NCI-H82 treated with DMSO at 0.1 percent for 48 hours (cell line): ENCODE measurements around the gene TM7SF2.

Source experiments
- DNase-seq: peaks from one replicate; lab custom pipeline; 2025; ENCODE audit not compliant: unreplicated experiment; lab: John Stamatoyannopoulos, UW

TM7SF2 gene

DNA sequence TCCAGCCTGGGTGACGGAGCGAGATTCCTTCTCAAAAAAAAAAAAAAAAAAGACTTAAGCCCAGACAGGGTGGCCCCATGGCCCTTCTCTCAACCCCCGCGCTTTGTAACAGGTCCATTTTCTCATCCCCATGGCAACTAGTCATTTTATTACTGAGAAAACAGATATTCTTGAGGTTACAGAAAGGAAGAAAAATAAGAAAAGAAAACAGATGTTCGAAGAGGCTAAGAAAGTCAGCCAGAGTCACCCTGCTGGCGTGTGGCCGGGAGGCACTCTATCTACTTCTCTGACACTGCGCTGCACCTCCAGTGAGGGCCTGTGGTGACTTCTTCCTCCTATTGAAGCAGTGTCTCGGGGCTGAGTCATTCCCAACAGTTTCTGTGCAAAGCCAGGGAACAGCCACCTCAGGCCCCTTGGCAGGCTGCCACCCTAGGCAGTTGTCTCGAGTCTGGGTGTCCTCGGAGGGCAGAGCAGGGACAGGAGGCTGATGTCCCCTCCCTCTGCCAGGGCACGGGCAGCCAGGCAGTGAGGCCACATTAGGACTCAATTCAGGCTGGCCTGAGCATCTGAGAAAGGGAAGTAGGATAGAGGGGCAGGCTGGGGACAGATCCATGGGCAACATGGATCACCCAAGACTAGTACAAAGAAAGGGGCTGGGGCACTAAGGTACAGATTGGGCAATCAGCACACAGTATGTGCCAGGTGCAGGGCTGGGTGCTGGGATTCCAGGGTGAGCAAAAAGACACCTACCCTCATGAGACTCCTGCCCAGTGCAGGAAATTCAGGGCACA is 39.0 kb downstream of the TM7SF2 start:
- no peak for DNase-seq

DNA sequence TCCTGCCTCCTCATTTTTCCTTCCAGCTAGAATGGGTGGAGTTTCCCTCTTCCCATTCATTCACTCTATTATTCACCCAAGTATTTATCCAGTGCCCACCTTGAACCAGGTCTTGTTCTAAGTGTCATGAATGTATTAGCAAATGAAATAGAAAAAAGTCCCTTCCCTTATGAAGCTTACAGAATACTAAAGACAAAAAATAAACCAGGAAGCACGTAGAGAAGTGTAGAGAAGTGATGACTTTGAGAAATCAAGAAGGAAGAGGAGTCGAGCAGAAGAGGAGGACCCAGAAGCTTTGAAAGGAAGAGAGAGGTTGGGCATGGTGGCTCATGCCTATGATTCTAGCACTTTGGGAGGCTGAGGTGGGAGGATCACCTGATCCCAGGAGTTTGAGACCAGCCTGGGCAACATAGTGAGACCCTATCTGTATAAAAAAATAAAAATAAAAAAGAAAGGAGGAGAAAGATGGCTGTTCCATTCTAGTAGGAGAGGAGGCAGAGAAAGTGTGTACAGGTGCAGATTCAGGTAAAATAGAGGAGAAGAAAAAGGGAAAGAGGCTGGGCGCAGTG is 39.7 kb downstream of the TM7SF2 start:
- DNase-seq: no peak

DNA sequence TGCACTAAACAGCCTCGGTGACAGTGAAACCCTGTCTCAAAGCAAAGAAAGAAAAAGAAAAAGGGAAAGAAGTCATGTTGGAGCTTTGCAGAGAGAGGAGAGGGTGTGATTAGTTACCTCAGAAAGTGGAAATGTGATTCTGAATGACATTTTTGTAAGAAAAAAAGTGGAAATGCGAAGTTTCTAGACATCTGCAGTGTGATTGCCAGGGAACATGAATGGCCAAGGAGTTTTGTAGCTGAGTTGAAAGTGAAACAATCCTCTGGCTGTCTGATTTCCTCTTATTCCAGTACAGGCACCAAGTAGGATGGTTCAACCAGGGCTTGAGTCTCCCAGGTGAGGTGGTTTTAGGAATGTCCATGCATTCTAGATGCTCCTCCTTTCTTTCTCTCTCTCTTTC is 40.5 kb downstream of the TM7SF2 start:
- DNase-seq: no peak

DNA sequence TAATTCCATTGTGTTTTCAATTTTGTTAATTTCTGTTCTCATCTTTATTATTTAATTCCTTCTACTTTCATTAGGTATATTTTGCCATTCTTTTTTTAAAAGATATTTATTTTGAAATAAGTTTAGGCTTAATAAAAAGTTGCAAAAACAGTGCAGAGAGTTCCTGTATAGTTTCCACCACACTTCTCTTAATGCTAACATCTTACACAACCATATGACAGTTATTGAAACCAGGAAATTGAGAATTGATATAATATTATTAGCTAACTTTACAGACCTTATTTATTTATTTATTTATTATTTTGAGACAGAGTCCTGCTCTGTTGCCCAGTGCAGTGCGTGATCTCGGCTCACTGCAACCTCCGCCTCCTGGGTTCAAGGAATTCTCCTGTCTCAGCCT is 44.6 kb downstream of the TM7SF2 start:
- no peak for DNase-seq

DNA sequence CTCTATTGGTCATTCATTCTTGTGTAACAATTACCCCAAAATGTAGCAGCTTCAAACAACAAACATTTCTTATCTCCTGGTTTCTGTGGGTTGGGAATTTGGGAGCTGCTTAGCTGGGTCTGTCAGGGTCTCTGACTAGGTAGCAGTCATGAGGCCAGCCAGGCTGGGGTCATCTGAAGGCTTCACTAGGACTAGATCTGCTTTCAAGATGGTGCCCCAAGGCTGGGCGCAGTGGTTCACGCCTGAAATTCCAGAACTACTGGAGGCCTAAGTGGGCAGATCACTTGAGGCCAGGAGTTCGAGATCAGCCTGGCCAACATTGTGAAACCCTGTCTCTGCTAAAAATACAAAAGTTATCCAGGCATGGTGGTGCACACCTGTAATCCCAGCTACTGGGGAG is 45.3 kb downstream of the TM7SF2 start:
- no peak for DNase-seq

DNA sequence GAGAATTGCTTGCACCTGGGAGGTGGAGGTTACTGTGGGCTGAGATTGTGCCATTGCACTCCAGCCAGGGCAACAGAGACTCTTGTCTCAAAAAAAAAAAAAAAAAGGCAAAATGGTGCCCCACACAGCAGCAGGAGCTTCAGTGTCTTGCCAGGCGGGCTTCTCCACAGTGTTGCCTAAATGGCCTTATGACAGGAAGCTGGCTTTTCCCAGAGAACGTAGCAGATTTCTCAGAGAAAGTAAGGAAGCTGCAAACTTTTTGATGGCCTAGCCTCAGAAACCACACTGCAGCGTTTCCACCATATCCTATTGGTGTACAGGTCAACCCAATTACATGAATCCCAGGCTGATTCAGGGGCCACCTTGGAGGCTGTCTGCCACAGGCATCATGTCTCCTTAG is 45.7 kb downstream of the TM7SF2 start:
- no peak for DNase-seq

DNA sequence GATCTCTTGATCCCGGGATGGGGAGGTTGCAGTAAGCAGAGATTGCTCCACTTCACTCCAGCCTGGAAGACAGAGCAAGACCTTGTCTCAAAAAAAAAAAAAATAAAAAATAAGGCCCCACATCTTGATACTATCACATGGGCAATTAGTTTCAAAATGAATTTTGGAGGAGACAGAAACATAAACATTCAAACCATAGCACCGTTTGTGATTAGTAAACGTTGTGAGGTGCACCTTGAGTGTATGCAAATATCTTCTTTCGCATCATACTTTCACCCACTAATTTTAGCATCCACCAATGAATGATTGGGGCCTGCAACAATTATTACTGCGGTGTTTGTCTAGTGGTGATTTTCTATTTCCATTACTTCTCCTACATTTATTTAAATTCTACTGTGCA is 47.3 kb downstream of the TM7SF2 start:
- DNase-seq: no peak

DNA sequence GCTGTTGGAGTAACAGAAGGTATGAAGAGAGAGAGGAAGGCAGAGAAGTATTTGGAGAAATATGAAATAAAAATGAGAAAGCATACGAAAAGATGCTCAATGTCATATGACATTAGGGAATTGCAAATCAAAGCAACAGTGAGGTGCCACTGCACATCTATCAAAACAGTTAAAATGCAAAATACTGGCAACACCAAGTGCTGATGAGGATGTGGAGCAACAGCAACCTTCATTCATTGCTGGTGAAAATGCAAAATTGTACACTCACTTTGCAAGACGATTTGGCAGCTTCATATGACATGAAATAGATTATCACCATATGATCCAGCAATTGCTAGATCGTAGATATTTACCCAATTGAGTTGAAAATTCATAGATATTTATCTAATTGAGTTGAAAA is 49.0 kb downstream of the TM7SF2 start:
- DNase-seq: no peak

DNA sequence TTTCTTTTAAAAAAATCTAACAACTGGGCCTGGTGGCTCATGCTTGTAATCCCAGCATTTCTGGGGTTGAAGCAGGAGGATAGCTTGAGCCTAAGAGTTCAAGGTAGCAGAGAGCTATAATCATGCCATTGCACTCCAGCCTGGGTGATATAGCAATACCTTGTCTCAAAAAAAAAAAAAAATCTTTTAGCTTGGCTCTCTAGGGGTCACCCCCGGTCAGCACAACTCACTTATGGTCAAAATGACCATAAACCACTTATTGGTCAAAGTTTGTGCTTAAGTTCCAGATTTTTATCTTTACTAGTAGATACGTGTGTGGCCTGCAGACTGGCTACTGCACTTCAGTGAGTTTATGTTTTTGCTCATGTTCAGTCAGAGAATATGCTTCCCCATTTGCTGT is 52.0 kb downstream of the TM7SF2 start:
- DNase-seq: no peak
